Stimulated activated CD8-positive, alpha-beta memory T cell treated with anti-CD3 and anti-CD28 coated beads, Interleukin-7, amount 100 ng/mL, for 4 hours (primary cell): Measurements from ENCODE around the gene LRRC42.

Experiments
- DNase-seq, 2 donors: peaks; one replicate each; pipeline ENCODE4 v3.0.0-alpha.2; 2020; ENCODE audit warnings: low read depth in 2 of 2

LRRC42 gene

DNA sequence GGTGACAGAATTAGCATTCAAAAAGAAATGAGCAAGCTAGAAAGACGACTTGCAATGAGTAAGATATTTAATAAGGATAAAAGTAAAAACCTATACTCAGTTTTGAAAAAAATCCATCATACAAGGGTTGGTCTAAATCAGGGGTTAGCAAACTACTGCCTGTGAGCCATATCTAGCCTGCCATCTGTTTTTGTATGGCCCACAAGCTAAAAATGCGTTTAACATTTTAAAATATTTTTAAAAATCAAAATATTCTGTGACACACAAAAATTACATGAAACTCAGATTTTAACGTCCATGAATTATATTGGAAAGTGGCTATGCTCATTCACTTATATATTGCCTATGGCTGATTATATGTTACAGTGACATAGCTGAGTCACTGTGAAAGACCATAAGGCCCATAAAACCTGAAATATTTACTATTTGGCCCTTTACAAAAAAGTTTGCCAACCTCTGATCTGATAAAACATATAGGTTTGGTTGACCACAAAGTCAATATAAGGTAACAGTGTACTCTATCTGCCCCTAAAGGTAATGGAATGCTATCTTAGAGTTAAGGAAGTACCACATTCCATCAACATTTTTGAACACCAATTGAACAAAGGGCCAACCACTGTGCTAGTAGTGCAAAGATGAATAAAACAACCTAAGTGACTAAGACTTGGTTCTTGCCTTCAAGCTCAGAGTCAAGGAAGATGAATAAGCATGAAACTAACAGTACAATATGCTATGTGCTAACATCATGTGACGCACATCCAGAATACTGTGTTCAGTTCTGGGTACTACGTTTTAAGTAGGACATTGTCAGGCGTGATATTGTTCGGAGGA lies 3.8 kb upstream of the LRRC42 start:
- no peak for DNase-seq

DNA sequence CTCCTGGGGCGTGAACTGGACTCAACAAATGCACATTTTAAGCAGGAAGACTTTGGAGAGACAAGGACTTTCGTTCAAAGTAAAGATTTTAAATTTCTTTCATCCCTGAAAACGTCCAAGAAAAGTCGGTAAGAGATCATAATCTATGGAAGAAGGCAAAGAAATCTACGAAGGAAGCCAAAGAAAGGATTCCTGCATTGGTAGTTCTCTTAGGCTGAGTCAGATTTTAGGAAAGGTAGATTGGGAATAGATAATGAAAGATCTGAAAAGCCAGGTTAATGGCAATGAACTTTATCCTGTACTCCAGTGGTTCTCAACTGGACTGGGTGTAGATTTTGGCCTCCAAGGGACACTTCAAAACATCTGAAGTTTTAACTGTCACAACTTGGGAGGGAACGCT lies 3.1 kb upstream of the LRRC42 start:
- no peak for DNase-seq

DNA sequence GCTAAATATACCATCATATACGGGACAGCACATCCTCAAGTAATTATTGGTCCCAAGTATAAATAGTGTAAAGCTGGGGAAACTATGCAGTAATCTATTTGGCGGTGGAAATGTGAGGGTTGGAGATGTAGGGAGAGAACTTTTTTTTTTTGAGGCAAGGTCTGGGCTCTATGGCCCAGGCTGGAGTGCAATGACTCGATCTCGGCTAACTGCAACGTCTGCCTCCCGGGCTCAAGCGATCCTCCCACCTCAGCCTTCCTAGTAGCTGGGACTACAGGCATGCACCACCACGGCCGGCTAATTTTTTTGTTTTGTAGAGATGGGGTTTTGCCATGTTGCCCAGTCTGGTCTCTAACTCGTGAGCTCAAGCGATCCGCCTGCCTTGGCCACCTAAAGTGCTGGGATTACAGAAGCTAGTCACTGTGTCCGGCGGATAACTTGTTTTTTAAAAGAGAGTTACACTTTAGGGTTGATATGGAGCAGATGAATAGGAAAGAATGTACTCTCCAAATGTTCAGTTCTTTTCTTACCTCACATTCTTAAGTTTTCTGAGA lies 2.6 kb upstream of the LRRC42 start:
- no peak for DNase-seq

DNA sequence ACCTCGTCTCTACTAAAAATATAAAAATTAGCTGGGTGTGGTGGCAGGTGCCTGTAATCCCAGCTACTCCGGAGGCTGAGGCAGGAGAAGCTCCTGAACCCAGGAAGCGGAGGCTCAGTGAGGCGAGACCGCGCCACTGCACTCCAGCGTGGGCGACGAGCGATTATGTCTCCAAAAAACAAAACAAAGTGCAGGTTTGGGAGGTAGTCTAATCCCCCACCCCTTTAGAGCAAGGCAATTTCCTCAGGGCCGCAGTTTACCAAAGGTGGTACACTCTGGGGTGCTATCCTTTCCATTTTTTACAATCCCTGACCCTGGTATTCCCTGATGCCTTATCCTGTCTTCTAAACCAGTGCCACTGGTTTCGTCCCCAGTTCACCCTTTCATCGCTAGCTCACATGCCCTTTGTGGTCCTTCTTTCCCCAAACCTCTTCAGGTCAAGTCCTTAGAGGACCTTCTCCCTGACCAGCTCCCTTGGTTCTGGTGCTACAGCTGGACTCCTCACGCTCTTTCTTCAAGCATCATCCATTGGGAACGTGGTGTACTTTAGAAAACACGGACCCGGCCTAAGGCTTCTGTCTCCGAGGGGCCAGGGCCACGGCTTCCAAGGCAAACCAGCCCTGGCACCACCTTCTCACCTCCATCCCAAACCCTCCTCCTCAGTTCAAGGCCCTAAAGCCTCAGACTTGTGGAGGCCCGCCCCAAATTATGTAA lies 1.5 kb upstream of the LRRC42 start:
- DNase-seq = no peak

- DNase-seq = no peak
Observed at GRCh38 chr1:53945183-53945432, 1.0 kb upstream of the LRRC42 start.

GRCh38 chr1:53945433-53946251 lies 508 bp upstream of the LRRC42 start, which contains the start of gene IFT25:
IFT25 (minus strand) TSS chr1:53945699; CDS start chr1:53940082, 5,617 bp downstream.
- DNase-seq = peak; percentile 96 to 97

DNA sequence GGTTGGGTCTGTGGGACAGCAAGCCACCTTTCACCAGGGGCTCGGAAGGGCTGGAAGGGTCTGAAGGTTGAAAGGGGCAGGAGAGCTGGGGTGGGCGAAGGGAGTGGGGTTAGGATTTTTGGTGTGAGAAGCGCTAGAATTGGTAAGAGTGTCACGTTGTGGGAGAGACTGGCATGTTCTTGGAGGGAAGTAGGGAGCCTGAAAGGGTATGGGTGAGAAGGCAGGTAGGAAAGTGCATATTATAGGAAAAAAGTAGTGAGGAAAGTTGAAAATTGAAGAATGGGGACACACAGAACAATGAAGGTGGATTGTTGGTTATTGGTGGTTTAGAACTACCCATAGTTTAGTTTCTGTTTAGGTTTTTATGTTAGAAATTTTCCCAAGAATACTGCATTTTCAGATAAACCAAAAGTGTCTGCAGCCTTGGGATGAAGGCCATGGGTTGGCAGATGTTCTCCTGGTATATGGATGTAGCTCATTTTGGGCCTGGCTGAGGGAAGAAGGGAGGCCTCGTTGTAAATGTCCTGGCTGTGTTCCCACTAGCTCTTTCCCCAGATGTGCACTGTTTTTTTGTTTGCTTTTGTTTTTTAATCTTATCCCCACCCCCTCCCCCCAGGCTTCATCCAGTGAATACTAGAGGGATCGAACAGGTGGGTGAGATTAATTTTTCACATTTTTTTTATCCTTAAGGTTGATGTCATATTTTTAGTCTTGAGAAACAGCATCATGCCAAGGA lies 1.2 kb downstream of the LRRC42 start:
- no peak for DNase-seq

GRCh38 chr1:53948291-53948690 lies 2.1 kb downstream of the LRRC42 start:
- DNase-seq = no peak

DNA sequence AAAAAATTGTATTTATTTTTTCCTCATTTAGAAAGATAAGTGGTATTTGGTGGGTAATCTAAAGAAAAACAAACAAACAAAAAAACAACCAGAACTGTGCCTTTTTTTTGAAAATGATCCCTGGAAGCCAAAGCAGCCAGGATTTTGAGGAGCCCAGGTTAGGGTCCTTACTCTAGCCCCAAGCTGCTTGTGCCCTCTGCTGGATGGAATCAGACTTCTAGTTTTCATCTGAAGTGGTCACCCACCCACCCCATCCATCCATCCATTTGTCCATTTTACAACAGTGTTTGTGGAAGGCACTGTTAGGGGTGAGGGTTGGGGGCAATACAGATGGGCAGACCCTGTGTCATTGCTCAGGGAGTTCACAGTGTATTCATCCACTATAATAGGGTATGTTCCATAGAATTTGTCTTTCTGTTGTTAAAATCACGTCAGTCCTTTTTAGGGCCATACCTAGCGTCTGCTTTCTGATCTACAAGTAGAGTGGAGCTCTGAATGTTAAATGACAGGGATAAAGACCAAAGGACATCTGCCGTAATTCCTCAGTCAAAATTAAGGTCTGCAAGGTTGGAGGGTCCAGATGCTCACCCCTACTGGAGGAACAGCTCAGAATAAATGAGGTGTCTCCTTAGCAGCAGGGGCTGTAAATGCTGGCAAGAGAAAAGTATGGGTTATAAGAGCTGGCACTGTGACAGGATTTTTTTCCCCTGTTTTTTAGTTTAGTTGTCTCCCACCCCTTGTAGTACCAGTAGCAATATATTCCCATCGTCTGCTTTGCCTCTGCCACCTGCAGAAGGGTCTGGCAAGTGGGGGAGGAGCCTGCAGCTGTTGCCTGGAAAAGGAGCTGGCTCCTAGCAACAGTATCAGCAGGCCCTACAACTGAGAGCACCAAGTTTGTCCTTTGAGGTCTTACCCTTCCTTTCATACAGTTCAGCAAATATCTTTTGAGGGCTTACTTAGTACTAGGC lies 3.2 kb downstream of the LRRC42 start:
- DNase-seq = no peak

DNA sequence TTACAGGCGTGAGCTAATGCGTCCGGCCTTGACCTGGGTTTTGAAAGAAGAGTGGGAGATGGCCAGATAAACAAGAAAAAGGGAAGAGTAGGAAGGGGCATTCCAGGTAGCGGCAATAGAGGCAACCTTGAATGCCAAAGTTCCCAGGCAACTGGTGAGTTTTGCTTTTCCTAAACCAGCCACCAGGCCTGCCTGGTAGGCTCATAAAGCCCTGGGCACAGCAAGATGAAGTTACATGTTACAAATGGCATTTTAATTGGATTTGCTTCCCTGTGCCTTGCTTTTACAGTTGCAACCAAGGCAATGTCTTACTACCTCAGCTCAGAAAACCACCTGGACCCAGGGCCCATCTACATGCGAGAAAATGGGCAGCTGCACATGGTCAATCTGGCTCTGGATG lies 5.5 kb downstream of the LRRC42 start:
- no peak for DNase-seq

DNA sequence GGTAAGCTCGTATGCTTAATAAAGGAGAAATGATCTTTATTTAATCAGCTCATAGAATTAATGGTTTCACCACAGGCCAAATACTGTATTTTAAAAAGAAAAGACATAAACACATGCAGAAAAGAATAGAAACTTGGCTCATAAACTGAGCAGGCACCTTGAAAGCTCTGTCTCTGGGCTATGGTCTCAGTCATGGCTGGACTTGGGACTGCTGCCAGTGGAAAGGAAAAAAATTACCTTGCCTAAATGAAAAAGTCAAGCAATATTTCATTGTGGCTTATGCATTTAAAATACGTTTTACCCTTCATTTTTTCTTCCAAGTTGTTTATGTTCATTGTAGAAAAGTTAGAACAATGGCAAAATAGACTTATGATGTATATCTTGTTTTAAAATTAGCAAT lies 8.0 kb downstream of the LRRC42 start:
- DNase-seq = no peak

GRCh38 chr1:53956308-53957168 lies 10.4 kb downstream of the LRRC42 start:
- DNase-seq = no peak

DNA sequence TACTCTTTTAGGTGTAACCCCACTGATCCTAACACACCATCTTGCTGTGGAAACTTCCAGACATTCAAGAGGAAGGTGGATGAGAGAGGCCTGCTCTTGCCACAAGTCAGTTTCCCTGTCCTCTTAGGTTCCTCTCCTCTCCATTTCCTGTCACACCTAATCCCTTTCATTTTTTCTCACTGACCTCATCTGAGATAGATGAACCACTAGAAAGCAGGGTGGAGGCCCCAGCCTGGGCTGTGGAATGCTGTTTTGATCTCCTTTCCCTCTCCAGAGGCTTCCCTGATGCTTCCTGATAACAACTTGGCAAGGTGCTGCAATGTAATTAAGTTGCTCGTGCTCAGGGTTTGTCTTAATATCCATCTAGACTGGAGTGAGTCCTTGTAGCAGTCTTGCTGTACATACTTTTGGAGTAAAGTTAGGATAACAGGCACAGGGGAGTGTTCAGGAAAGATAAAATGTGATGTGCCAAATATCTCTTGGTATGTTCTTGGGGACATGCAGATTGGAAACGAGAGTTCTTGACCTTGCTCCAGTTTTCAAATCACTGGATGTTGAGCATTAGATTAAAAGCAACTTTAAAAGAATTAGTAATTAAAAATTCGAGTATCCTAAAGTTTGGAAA lies 11.2 kb downstream of the LRRC42 start:
- no peak for DNase-seq

- no peak for DNase-seq
Observed at GRCh38 chr1:53959664-53960250, 13.6 kb downstream of the LRRC42 start.

DNA sequence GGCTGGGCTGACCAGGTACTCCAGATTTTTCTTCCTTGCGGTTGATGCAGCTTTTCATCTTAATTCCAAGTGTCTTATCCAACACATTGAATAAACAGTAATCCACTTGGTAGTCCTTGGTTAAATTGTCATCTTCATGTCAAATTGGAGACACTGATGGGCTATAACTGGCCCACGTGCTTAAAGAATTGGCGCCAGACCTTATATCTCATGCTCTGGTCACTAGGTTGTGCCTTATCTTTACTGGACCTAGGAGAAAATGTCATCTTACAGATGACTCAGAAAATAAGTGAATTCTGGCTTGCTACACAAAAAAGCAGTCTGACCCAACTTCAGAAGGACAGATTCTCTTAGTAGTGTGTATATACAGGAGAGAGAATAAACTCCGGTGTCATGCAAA lies 16.2 kb downstream of the LRRC42 start:
- no peak for DNase-seq

DNA sequence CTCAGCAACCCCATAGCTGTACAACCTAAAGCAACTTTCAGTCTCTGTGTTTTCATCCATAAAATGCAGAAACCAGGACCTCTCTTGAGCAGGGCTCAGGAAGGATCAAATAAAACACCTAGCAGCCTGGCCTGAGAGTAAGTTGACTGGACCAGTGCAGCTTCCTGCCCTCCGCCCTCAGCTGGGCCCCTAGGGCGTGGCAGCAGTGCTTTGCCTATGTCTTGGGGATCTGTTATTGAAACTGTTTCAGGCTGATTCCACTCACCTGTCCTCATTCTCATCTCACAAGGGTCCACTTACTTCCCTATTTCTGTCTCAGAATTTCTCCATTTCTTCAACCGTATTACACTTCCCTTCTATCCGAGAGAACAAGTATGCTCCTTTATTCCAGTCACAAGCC lies 17.3 kb downstream of the LRRC42 start:
- DNase-seq = no peak

DNA sequence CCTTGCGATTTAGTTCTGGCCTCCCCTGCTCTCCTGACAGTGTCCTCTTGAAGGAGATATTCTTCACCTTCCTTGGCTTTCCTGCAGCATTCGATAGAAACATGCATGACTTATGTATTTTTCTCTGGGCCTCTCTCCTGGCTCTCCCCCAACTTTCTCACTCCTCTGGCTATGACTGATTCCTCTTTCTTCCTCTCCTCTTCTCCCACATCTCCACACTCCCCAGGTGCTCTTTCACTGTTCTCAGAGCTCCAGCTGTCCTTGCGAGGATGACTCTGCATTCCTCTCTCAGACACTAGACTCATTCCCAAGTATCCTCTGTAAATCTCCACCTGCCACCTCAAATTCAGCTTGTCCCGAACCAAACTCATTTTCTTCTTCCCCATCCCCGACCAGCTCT lies 18.0 kb downstream of the LRRC42 start:
- no peak for DNase-seq

DNA sequence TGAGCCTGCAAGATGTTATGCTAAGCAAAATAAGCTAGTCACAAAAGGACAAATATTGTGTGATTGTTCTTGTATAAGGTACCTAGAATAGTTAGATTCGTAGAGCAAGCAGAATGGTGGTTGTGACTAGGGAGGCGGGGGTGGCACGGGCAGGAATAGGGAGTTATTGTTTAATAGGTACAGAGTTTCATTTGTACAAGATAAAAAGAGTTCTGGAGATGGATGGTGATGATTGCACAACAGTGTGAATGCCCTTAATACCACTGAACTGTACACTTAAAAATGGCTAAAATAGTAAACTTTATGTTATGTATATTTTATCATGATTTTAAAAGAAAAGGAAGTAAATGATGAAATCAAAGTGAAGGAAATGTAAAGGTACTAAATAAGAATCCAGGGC lies 20.6 kb downstream of the LRRC42 start:
- DNase-seq = no peak
